ENCODE data around the gene MMGT1.
A peak's percentile ranks its signal among the peaks of the same experiment; 100 is the strongest.

Gene MMGT1

DNA sequence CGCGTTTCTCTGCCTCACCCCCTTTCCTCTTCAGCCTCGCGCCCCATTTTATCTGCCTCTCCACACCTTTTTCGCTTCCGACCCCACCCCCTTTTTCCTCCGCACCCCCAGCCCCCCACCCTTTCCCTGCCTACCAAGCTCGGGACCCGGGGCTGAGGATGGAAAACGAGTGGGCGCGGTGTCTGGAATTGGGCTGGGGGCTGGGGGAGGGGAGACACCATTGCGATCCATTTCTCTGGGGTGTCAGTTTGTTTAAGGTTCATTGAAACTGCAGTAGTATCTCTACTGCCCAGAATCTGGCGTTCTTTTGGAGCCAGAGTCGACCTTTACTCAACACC lies 12.2 kb upstream of the MMGT1 start:
- DNase-seq (ENCODE audit: low spot score): peak; percentile 4
- no peak for TF ChIP-seq CTCF (IDR thresholded peaks at IDR 0.05; ENCODE audit: extremely low read depth, missing control alignments)

DNA sequence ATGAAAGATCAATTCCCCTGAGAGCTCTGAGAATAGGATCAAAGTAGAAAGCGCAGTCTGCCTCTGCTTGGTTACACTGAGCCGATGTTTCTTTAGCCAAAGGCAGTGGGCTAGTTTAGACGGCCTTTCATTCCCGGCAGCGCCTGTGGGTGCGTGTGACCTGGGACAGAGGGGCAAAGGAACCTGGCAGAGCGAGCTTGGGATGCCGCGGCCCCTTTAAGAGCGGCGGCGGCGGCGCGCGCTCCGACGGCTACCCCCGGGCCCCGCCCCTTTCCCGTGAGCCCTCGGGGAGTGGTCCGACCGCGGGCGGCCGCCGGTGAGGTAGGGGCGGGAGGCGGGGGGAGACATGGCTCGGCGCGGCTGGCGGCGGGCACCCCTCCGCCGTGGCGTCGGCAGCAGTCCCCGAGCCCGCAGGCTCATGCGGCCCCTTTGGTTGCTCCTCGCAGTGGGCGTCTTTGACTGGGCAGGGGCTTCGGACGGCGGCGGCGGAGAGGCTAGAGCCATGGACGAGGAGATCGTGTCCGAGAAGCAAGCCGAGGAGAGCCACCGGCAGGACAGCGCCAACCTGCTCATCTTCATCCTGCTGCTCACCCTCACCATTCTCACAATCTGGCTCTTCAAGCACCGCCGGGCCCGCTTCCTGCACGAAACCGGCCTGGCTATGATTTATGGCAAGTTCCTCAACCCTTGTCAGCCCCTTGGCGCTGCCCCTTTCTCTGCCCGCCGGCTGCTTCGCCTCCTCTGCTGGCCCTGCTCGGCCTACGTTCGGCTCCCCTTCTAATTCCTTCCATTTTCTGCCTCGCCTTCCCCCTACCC lies 11.6 kb upstream of the MMGT1 start, which contains the start of gene SLC9A6:
Gene SLC9A6, plus strand, starts transcription at position 279 of the 816 bp plus-strand sequence. Its CDS starts 224 bp downstream, at position 503.
- peak; percentile 86 for DNase-seq (ENCODE audit: low spot score)
- TF ChIP-seq CTCF (IDR thresholded peaks at IDR 0.05; ENCODE audit: extremely low read depth, missing control alignments): no peak

- TF ChIP-seq CTCF (IDR thresholded peaks at IDR 0.05; ENCODE audit: extremely low read depth, missing control alignments): no peak
Observed at GRCh38 chrX:135984791-135985156, 11.0 kb upstream of the MMGT1 start.

DNA sequence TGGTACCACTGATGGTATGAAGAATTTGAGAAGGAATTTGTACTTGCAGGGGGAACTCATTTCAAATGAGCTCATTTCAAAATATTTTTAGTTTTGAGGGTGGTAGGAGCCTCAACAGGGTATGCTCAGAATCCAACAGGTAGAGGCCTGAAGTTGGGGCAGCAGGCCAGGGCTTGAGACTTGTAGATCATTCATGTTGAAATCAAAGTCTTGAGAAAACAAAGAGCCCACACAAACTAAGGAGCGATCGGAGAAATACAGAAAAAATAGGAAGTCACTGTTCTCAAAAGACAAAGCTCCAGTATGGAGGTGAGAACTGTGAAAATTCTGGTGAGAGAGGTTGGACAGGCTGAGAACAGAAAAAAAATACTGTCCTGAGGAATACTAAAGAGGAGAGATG lies 10.5 kb upstream of the MMGT1 start:
- TF ChIP-seq CTCF (IDR thresholded peaks at IDR 0.05; ENCODE audit: extremely low read depth, missing control alignments): no peak
- DNase-seq (ENCODE audit: low spot score): no peak

More at GRCh38 chrX:135984791-135985156, 11.0 kb upstream of the MMGT1 start:
- DNase-seq (ENCODE audit: low spot score): peak; percentile 6

DNA sequence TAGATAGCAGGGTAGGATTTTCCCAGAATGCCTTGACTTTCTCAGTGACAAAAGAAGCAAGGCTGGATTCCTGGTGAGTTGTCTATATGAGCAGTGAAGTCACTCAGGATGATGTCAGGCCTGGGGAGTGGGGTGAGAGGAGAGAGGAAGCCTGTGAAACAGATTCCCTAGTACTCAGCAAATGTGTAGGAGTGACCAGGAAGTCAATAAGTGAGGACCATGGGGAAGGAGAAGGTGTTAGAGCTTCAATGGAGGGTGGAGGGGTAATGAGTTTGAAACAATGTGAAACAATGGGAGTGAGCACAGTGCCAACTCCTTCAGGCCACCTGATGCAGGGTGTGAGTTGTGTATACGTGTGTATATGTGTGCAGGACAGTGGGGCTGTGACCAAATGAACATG lies 9.1 kb upstream of the MMGT1 start:
- DNase-seq (ENCODE audit: low spot score): no peak
- no peak for TF ChIP-seq CTCF (IDR thresholded peaks at IDR 0.05; ENCODE audit: extremely low read depth, missing control alignments)

- no peak for TF ChIP-seq CTCF (IDR thresholded peaks at IDR 0.05; ENCODE audit: extremely low read depth, missing control alignments)
- DNase-seq (ENCODE audit: low spot score): no peak
Observed at GRCh38 chrX:135981668-135982067, 7.9 kb upstream of the MMGT1 start.

DNA sequence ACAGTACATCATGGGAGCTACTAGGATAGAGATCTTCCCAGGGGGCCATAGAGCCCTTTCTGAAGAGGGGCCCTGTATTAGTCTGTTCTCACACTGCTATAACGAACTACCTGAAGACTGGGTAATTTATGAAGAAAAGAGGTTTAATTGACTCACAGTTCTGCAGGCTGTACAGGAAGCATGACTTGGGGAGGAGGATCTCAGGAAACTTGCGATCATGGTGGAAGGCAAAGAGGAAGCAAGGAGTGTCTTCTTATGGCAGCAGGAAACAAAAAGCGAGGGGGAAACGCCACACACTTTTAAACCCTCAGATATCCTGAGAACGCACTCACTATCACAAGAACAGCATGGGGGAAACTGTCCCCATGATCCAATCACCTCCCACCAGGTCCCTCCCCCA lies 7.2 kb upstream of the MMGT1 start:
- DNase-seq (ENCODE audit: low spot score): no peak
- TF ChIP-seq CTCF (IDR thresholded peaks at IDR 0.05; ENCODE audit: extremely low read depth, missing control alignments): no peak
